ENCODE measurements around the gene ZNF33A.
"Not testable (repeated sequence)": the region's sequence is repeated elsewhere in the genome, so short reads cannot be mapped to it uniquely, and the experiment has no call there.

ZNF33A gene

DNA sequence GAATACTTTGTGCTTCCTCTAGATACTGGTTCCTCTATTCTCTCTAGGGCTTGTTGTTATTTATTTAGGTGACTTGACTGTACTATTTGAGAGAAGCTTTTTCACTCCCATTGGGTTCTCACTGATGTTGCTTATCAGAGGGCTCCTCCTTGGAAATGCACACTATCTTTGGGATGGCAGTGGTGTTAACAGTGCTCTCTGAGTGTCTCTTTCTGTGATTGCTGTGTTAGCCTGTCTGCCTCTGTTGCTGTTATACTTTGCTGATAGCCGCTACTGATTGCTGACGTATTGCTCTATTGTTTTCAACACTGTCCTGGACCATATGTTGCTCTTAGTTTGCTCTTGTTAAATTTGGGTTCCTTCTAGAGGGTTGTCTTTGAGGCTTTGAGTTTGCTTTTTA lies 34.7 kb downstream of the ZNF33A start:
- no peak for DNase-seq (ENCODE audit: low spot score)

DNA sequence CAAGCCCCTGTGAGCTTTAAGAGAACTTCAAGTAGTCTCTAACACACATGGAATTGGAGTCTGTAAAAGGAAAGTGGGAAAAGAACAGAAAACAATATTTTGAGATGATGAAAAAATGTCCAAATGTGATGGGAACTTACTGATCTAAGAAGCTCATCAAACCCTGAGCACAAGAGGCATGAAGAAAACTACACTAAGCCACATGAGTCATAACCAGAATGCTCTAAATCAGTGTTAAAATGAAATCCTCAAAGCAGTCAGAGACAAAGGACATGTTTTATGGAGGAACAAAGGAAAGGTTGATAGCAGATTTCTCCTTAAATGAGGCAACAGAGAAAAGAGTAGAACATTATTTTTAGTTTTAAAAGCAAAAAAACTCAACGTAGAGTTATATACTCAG lies 37.2 kb downstream of the ZNF33A start:
- DNase-seq (ENCODE audit: low spot score) = no peak

DNA sequence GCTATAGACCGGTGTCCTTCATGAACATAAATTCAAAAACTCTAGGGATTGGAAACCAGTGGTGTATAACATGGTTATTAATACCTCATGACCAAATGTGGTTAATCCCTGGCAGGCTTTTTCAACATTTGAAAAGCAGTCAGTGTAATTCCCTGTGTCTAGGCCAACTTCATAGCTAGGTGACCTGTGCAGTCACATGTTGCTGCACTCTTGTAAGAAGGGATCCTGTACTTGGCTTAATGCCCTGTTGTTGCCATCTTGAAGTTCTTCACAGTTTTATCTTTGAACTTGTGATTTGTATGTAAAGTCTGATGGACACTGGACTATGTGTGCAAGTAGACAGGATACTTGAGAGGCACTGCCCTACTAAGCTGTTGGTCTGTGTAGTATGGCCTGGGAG lies 39.7 kb downstream of the ZNF33A start:
- DNase-seq (ENCODE audit: low spot score) = no peak

DNA sequence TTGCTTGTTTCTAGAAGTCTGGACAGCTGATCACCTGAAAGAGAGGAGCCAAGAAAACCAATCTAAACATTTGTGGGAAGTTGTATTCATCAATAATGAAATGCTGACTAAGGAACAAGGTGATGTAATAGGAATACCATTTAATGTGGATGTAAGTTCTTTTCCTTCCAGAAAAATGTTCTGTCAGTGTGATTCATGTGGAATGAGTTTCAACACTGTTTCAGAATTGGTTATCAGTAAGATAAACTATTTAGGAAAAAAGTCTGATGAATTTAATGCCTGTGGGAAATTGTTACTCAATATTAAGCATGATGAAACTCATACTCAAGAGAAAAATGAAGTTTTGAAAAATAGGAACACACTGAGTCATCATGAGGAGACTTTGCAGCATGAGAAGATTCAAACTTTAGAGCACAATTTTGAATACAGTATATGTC lies 43.9 kb downstream of the ZNF33A start:
- no peak for DNase-seq (ENCODE audit: low spot score)

DNA sequence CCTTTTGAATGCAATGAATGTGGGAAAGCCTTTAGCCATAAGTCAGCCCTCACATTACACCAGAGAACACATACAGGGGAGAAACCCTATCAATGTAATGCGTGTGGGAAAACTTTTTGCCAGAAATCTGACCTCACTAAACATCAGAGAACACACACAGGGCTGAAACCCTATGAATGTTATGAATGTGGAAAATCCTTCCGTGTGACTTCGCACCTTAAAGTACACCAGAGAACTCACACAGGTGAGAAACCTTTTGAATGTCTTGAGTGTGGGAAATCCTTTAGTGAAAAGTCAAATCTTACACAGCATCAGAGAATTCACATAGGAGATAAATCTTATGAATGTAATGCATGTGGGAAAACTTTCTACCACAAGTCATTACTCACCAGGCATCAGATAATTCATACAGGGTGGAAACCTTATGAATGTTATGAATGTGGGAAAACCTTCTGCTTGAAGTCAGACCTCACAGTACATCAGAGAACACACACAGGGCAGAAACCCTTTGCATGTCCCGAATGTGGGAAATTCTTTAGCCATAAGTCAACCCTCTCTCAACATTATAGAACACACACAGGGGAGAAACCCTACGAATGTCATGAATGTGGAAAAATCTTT lies 44.9 kb downstream of the ZNF33A start:
- DNase-seq (ENCODE audit: low spot score) = not testable (repeated sequence)

DNA sequence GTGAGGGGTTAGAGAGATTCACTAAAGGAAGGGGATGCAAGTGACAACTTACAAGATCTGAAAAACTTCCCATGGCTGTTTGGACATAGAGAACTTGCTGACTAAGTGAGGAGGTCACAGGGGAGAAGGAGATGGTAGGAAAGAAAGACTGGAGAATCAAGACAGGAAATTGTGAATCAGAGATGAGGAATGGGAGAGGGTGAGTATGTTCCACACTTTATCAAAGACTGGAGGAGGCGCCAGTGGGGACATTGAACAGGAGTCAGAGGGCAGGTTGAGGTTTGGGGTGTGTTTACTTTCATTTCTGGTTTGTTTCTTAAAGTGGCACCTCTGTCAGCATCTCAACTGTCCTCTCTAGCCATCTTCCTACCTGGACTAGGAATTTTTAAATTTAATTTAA lies 59.2 kb downstream of the ZNF33A start:
- DNase-seq (ENCODE audit: low spot score) = not testable (repeated sequence)

DNA sequence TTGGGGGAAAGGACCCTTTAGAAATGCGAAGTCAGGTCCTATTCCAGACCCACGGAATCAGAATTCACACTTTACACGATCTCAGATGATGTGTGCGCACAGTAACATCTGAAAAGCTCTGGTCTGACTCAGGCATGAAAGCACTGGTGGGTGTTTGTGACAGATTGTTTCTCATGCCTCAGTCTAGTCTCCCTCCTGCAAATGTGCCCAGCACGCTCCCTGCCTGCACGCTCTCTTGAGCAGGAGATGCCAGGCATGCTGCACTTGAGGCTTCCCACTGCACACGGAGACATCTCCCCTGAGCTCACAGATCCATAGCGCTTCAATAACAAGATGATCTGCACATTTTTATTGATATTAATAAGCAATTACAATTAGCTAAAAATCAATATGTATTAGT lies 60.0 kb downstream of the ZNF33A start:
- DNase-seq (ENCODE audit: low spot score) = no peak

DNA sequence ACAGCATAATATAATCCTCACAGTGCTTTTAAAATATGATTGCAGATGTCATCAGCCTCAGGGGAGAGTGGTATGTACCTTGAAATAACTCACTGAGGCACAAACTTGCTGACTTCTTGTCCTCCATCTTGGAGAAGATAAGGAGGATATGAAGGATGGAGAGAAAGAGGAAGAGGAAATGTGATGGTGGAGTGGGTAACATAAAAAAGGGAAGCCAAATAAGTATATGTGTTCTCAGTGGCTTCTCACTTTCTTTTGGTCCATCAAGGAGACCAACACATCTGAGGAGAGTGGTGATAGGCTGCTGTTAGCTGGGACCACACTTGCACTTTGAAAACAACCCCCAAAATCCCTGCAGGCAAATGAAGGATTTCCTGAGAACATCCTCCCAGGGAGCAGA lies 62.1 kb downstream of the ZNF33A start:
- no peak for DNase-seq (ENCODE audit: low spot score)

DNA sequence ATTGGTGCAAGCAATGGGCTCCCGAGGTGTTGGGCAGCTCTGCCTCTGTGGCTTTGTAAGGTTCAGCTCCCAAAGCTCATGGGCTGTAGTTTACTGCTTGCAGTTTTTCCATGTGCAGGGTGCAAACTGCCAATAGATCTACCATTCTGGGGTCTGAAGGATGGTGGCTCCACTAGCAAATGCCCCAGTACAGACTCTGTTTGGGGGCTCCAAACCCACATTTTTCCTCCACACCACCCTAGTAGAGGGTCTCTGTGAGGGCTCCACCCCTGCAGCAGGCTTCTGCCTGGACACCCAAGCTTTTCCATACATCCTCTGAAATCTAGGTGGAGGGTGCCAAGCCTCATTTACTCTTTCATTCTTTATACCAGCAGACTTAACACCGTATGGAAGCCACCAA lies 66.2 kb downstream of the ZNF33A start:
- DNase-seq (ENCODE audit: low spot score) = no peak

DNA sequence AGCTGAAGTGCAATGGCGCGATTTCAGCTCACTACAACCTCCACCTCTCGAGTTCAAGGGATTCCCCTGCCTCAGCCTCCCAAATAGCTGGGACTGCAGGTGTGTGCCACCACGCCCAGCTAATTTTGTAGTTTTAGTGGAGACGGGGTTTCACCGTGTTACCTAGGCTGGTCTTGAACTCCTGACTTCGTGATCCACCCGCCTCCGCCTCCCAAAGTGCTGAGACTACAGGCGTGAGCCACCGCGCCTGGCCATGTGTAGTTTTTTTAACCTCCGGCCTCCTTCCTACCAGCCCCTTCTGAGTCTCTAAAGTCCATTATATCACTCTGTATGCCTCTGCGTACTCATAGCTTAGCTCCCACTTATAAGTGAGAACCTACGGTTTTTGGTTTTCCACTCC lies 82.8 kb downstream of the ZNF33A start:
- not testable (repeated sequence) for DNase-seq (ENCODE audit: low spot score)

DNA sequence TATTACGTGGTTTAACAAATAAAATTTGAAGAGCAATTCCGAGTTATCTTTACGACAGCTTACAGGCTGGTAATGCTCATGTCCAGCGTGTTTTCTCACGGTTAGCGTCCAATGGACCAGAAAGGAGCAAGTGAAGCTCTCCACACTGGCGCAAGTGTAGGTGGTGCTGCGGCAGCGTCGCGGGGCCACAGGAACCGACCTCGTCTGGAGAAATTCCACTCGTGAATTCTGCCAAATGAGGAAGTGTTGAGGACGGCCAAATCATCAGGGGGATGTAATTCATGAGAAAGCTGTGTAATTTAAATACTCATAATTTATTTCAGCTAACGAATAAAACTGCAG lies 83.3 kb downstream of the ZNF33A start:
- no peak for DNase-seq (ENCODE audit: low spot score)

DNA sequence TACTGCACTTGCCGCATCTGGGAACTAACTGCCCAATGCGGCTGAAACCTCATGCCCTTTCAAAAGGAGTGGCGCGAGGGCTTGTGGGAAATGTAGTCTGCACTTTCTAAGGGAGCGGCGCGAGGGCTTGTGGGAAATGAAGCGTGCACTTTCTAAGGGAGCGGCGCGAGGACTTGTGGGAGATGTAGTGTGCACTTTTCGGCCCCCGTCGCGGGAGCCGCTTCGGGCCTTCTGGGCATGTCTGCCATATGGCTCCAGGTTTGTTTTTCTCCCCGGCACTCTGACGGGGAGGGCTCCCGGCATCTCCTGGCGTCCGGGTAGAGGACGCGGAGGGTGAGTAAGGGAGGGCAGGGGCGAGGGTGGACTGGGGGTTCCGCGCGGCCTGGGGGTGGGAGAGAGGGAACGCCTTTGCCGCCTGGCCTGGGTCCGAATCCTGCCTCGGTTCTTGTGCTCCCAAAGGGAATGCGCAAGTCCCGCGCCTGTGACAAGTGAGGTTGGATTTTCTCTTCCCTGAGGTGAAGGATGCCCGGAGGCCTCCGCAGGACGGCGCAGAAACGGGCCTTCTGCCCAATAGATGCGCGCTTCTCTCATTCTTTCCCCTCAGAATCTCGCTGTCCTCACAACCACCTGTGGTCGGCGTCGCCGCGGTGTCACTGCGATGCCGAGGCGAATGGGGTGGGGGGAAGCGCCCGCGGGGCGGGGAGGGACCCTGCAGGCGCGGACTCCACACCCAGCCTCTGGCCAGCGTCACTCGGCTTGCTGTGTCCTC lies 83.9 kb downstream of the ZNF33A start, which contains the start of gene ZNF37A:
ZNF37A (plus strand) TSS at position 180 of the 769 bp plus-strand sequence. CDS start 2,281 bp downstream, outside the sequence.
- peak; percentile 75 for DNase-seq (ENCODE audit: low spot score)

DNA sequence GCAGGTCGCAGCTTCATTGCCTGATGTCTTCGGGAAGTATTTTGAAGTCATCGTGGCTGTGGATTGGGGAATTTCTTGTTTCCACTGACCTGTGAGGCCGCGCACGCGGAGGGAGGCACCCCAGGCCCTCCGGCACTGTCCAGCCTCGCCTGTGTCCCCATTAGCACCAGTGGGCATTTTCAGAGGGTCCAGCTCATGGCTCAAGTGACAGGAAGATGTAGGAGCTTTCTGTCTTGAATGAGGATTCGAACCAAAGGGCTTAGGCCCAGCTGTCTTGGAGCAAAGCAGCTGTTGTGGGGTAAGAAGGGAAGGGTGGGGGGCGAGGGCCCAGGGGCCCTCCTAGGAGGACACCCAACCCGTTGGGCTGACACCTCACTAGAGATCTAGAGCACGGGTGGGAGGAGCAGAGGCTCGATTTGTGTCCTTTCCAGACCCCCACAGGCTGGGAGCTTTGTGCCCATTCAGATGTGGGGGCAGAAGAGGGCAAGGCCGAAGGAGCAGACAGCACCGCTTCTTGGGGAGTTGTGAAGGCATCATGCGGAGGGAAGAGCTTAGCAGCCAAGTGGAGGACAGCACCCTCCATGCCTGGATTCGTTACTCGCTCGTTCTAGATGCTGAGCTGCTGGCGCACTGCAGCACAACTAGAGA lies 84.6 kb downstream of the ZNF33A start:
- DNase-seq (ENCODE audit: low spot score) = peak; percentile 5

DNA sequence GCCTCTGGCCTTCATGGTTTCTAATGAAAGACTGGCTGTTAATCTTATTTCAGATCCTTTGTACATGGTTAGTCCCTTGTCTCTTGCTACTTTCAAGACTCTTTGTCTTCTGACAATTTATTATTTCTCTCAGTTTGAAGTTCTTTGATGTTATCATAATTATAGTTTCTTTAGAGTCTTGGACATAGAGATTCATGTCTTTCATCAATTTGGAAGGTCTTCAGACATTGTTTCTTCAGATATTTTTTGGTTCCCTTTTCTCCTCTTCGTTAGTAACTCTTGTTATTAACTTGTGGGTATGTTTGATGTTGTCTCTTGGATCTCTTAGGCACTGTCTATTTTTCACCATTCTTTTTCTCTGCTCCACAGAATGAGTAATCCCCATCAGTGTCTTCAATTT lies 92.4 kb downstream of the ZNF33A start:
- no peak for DNase-seq (ENCODE audit: low spot score)

DNA sequence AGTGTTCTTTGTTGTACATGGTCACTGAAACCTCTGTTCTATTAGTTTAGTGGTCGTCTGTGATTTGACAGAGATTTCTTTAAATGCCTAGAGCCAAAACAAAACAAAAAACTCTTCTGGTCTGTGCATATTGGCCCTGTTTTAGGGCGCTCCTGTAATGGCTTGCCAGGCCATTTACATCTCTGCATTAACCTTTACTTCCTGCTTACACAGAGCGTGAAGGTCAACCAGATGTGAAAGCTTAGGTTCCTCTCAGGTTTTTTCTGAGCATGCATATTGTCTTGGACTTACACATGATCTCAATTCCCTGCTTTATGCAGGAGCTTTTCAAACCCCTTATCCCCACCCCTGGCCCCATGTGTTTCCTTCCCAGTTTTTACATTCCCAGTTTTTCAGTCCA lies 93.3 kb downstream of the ZNF33A start:
- DNase-seq (ENCODE audit: low spot score) = no peak

DNA sequence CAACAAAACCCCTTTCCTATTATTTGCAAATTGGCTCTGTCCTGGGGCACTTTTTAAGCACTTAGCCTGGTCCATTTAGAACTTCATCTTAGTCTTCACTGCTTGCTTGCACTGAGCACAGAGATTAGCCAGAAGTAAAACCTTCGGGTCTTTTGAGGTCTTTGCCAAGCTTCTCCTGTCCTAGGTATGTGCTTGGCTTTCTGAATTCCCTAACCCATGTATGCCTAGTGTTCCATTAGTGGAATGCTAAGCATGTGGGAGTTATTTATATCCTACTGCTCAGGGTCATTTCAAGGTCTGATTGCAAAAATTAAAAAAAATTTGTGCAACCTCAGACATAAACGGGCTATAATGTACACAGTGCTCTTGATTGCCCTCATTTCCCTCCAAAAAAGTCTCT lies 101.7 kb downstream of the ZNF33A start:
- no peak for DNase-seq (ENCODE audit: low spot score)
